SK-N-SH treated with all-trans-retinoic acid at 6 μM for 48 hours (cell line): ENCODE results near the gene BRD2.

ENCODE experiments used
- ATAC-seq: fragments of 200-7000 bp; cut with Tn5 transposase; 3 replicates; pipeline ENCODE4 v1.9.1; 2020; ENCODE audit warnings: mild to moderate bottlenecking, moderate library complexity
- ARNTL ChIP-seq: fragments of 450-650 bp; formaldehyde crosslinking; IDR thresholded peaks from 2 replicates; pipeline ENCODE4 v1.5.0; 2020; ENCODE audit warnings: low read depth, mild to moderate bottlenecking, moderate library complexity, borderline replicate concordance
- BACH2 ChIP-seq: fragments of 250-450 bp; sonication (Bioruptor Pico); IDR thresholded peaks from 2 replicates; pipeline ENCODE4 v1.9.0; 2021; ENCODE audit warnings: mild to moderate bottlenecking, borderline replicate concordance
- CSDC2 ChIP-seq: fragments of 250-450 bp; sonication (Bioruptor Pico); IDR thresholded peaks from 2 replicates; pipeline ENCODE4 v1.5.0; 2020; ENCODE audit warnings: mild to moderate bottlenecking, moderate library complexity
- CSRNP3 ChIP-seq: fragments of 250-450 bp; sonication (Bioruptor Pico); IDR thresholded peaks from 2 replicates; pipeline ENCODE4 v1.5.1; 2021; ENCODE audit warnings: mild to moderate bottlenecking, moderate library complexity
- GLIS3 ChIP-seq: fragments of 250-450 bp; sonication (Bioruptor Pico); IDR thresholded peaks from 2 replicates; pipeline ENCODE4 v1.5.0; 2020; ENCODE audit warnings: mild to moderate bottlenecking, moderate library complexity
- ISL1 ChIP-seq: fragments of 250-450 bp; sonication (Bioruptor Pico); IDR thresholded peaks from 2 replicates; pipeline ENCODE4 v2.1.2; 2022; ENCODE audit warnings: mild to moderate bottlenecking, moderate library complexity
- OSR1 ChIP-seq: fragments of 250-450 bp; sonication (Bioruptor Pico); IDR thresholded peaks from 2 replicates; pipeline ENCODE4 v1.8.0; 2022; ENCODE audit warnings: moderate library complexity, mild to moderate bottlenecking, inconsistent platforms
- PATZ1 ChIP-seq: fragments of 250-450 bp; sonication (Bioruptor Pico); IDR thresholded peaks from 2 replicates; pipeline ENCODE4 v1.8.0; 2020; ENCODE audit warnings: mild to moderate bottlenecking, moderate library complexity, borderline replicate concordance
- POU6F1 ChIP-seq: fragments of 250-450 bp; sonication (Bioruptor Pico); IDR thresholded peaks from 2 replicates; pipeline ENCODE4 v1.8.0; 2021; ENCODE audit warnings: low read depth, mild to moderate bottlenecking, moderate library complexity, borderline replicate concordance
- PPARA ChIP-seq: fragments of 250-450 bp; sonication (Bioruptor Pico); IDR thresholded peaks from 2 replicates; pipeline ENCODE4 v1.5.0; 2020; ENCODE audit warnings: mild to moderate bottlenecking, borderline replicate concordance
- RARB ChIP-seq: fragments of 250-450 bp; sonication (Bioruptor Pico); IDR thresholded peaks from 2 replicates; pipeline ENCODE4 v1.8.0; 2021; ENCODE audit warnings: mild to moderate bottlenecking, moderate library complexity
- SNAI2 ChIP-seq: fragments of 250-450 bp; sonication (Bioruptor Pico); IDR thresholded peaks from 2 replicates; pipeline ENCODE4 v1.5.0; 2020; ENCODE audit warnings: mild to moderate bottlenecking, moderate library complexity
- TCF4 ChIP-seq: fragments of 250-450 bp; sonication (Bioruptor Pico); IDR thresholded peaks from 2 replicates; pipeline ENCODE4 v1.8.0; 2021; ENCODE audit warnings: mild to moderate bottlenecking, moderate library complexity, borderline replicate concordance
- ZC3H10 ChIP-seq: fragments of 250-450 bp; sonication (Bioruptor Pico); IDR thresholded peaks from 2 replicates; pipeline ENCODE4 v1.5.1; 2021; ENCODE audit warnings: mild to moderate bottlenecking, moderate library complexity
- ZFP3 ChIP-seq: fragments of 250-450 bp; sonication (Bioruptor Pico); IDR thresholded peaks from 2 replicates; pipeline ENCODE4 v1.5.0; 2020; ENCODE audit warnings: mild to moderate bottlenecking, moderate library complexity
- ZFP30 ChIP-seq: fragments of 450-650 bp; formaldehyde crosslinking; IDR thresholded peaks from 2 replicates; pipeline ENCODE4 v1.5.0; 2022; ENCODE audit warnings: mild to moderate bottlenecking, moderate library complexity
- ZNF565 ChIP-seq: fragments of 450-650 bp; formaldehyde crosslinking; conservative IDR thresholded peaks from 2 replicates; pipeline ENCODE4 v1.5.0; 2020; ENCODE audit warnings: low read depth, mild to moderate bottlenecking, moderate library complexity
- ZNF70 ChIP-seq: fragments of 450-650 bp; formaldehyde crosslinking; IDR thresholded peaks from 2 replicates; pipeline ENCODE4 v1.5.0; 2020; ENCODE audit warnings: mild to moderate bottlenecking, moderate library complexity
- ZNF8 ChIP-seq: fragments of 450-650 bp; formaldehyde crosslinking; IDR thresholded peaks from 2 replicates; pipeline ENCODE4 v1.5.0; 2020; ENCODE audit warnings: mild to moderate bottlenecking, moderate library complexity
- TF ChIP-seq, protein P1 (sequence below): fragments of 250-450 bp; sonication (Bioruptor Pico); IDR thresholded peaks from 2 replicates; pipeline ENCODE4 v1.5.1; 2020; ENCODE audit warnings: low read depth, mild to moderate bottlenecking, moderate library complexity

BRD2 gene

DNA sequence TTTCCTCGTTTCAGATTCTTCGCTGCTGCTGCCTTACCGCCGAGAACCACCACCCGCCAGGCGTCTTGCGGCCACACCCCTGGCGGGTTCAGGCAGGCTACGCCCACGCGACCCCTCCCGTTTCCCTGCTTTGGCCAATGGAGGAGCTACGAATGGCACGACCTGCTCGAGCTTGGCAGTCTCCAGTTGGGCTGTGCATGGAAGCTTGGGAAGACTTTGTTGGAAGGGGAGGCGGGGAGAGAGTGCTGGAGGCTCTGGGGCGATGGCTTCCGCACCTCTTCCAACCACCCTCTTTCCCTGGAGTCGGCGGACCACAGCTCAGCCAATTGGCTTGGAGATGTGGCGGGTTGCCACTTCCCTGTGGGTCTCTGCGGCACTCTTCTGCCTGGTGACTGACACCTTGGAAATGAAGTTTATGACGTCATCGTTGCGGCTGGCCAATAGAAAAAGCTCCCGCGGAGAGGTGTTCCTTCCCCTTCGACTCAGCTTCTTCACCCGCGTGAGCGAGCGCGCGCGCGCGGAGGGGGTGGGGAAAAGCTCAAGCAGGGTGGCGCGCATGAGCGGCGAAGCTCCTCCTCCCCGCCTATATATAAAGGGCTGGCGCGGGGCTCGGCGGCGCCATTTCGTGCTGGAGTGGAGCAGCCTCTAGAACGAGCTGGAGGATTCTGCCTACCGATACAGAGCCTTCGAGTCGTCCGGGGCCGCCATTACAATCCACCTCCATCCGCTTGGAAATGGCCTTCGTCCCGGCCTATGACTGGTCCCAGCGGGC is 3.4 kb downstream of the BRD2 start (continued):
- TF ChIP-seq PATZ1 (CRISPR knock-in tag) (peak; percentile 73; the same call in 1 of the 2 replicates), ZNF70 (CRISPR knock-in tag) (peak; percentile 71), GLIS3 (CRISPR knock-in tag) (peak; percentile 65; the same call in 1 of the 2 replicates), SNAI2 (CRISPR knock-in tag) (peak; percentile 98), ZFP3 (peak; percentile 79), ARNTL (CRISPR knock-in tag) (peak; percentile 93), RARB (CRISPR knock-in tag) (0 out of 2 replicates have a peak, but pooled peaks have one; percentile 72), TCF4 (no peak), ISL1 (CRISPR knock-in tag) (peak; percentile 33; the same call in 1 of the 2 replicates), ZNF565 (peak; percentile 95)
- TF ChIP-seq, protein P1, sequence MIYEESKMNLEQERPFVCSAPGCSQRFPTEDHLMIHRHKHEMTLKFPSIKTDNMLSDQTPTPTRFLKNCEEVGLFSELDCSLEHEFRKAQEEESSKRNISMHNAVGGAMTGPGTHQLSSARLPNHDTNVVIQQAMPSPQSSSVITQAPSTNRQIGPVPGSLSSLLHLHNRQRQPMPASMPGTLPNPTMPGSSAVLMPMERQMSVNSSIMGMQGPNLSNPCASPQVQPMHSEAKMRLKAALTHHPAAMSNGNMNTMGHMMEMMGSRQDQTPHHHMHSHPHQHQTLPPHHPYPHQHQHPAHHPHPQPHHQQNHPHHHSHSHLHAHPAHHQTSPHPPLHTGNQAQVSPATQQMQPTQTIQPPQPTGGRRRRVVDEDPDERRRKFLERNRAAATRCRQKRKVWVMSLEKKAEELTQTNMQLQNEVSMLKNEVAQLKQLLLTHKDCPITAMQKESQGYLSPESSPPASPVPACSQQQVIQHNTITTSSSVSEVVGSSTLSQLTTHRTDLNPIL (CRISPR knock-in tag): peak; percentile 99

GRCh38 chr6:32972353-32973143 is 4.2 kb downstream of the BRD2 start:
- TF ChIP-seq BACH2 (CRISPR knock-in tag) (no peak), PPARA (CRISPR knock-in tag) (no peak), POU6F1 (CRISPR knock-in tag) (0 out of 2 replicates have a peak, but pooled peaks have one; percentile 2)
- ATAC-seq: no peak; the same call in 2 of the 3 replicates

DNA sequence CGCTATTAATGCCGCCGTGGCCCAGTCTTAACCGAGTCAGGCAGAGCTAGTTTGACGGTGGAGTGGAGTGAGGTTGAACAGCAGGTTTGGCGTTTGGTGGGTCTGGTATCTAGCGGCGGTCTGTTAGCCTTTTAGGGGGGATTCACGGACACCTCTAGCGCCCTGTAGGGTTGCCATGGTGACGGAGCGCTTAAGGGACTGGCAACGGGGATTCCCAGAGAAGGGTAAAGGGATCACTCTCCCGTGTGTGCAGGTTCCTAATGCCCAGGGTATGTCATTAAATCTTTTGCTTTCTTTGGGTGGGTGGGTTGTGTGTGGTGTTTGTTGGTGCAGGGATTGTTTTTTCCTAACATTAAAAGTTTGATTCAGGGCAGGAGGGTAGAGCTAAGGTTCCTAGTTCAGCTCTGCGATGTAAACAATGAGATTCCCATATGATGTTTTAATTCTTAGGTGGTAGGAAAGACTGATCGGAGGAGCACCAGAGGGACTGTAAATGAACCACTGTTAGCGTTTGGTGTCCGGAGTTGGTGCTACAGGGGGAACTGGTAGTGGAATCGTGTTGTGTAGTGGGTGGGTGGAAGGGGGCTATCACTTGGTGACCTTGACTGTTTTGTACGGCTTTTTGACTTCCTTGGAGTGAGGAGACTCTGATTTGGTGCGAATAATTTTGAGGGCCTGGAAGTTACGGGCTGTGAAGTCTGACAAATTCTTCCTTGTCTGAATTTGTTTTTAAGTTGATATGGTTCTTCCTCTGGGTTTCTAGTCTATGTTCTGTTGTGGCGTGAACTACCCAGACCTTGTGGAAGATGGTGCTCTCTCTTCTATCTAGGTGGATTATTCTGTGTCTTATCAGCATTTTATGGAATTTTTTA is 5.0 kb downstream of the BRD2 start:
- TF ChIP-seq, protein P1 (CRISPR knock-in tag): no peak
- no peak for TF ChIP-seq ISL1 (CRISPR knock-in tag)
- no peak for TF ChIP-seq ZFP3
- no peak for TF ChIP-seq BACH2 (CRISPR knock-in tag)
- TF ChIP-seq ARNTL (CRISPR knock-in tag): no peak
- no peak for TF ChIP-seq GLIS3 (CRISPR knock-in tag)
- no peak for TF ChIP-seq CSRNP3 (CRISPR knock-in tag)
- no peak for TF ChIP-seq ZNF8
- TF ChIP-seq ZNF565: no peak
- TF ChIP-seq ZFP30 (CRISPR knock-in tag): no peak
- no peak for TF ChIP-seq CSDC2 (CRISPR knock-in tag)
- TF ChIP-seq TCF4: no peak
- no peak for TF ChIP-seq ZC3H10 (CRISPR knock-in tag)
- no peak for TF ChIP-seq OSR1 (CRISPR knock-in tag)
- TF ChIP-seq, all 23 proteins: peak for 0
- no peak for ATAC-seq
